ENCODE results near the gene EVI5. TPM values are rescaled to one million over a fixed set of nuclear protein-coding genes. Genes with fewer than 3 reads are reported as not detected.
"Not testable (repeated sequence)": the region's sequence is repeated elsewhere in the genome, so short reads cannot be mapped to it uniquely, and the experiment has no call there.

Gene EVI5
- total RNA-seq, 2 donors from 2014 or later: 33.0 to 37.7 TPM

- DNase-seq (no peak), ATAC-seq (no peak)
- intact Hi-C loops (cut with DNase I, micrococcal nuclease): no loop called here
Observed at GRCh38 chr1:92755541-92756461, 29.1 kb downstream of the EVI5 start.

DNA sequence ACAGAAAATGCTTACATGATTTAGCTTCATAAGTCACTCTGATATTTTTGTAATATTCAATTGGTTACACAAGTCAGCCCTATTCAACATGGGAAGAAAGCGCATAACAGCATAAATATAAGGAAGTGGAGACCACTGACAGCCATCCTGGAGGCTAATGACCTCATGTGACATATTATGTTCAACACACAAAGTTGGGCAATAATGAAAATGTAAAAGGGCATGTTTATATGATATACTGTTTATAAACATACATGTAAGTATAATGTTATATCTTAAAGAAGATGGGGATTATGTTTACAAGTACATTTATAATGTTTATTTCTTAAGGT lies 30.2 kb downstream of the EVI5 start:
- intact Hi-C loops (cut with DNase I, micrococcal nuclease): loop anchor here in 1 of 2 donors (5.0 kb wide), 1 partner anchor 63 kb away; no protein-coding TSS in a partner anchor
- DNase-seq: no peak
- no peak for ATAC-seq

- intact Hi-C loops (cut with DNase I, micrococcal nuclease): loop anchor here in 1 of 2 donors (5.0 kb wide), 1 partner anchor 63 kb away; no protein-coding TSS in a partner anchor
- DNase-seq (no peak), ATAC-seq (no peak)
Observed at GRCh38 chr1:92754000-92754718, 30.7 kb downstream of the EVI5 start.

GRCh38 chr1:92752719-92753118 lies 32.2 kb downstream of the EVI5 start:
- ATAC-seq: no peak
- intact Hi-C loops (cut with DNase I, micrococcal nuclease): loop anchor here in 1 of 2 donors (5.0 kb wide), 1 partner anchor 65 kb away; no protein-coding TSS in a partner anchor
- DNase-seq: no peak

DNA sequence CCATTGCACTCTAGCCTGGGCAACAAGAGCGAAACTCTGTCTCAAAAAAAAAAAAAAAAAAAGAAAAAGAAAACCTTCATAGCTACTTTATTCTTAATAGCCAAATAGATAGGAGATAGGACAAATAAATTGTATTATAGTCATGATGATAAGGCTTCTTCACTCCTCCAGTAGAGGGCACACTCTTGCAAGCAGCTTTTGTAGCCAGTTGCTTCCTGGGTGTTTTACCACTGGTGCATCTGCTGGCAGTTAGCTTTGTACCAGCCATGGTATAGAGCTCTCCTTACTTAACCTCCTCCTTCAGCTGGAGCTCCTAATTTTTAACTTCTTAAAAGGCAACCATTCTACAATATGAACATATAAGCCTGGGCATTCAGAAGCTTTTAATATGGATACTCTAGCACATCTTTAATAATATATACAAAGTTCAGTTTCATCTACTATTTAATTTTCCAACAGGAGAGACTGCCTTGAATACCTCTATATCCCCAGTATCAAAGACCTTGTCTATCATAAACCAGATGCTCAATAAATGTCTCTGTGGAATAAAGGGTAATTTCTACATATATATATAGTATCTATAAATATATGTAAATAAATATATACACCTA lies 35.8 kb downstream of the EVI5 start:
- DNase-seq (peak; percentile 28 to 40), ATAC-seq (peak; percentile 95)
- intact Hi-C loops (cut with DNase I, micrococcal nuclease): no loop called here

DNA sequence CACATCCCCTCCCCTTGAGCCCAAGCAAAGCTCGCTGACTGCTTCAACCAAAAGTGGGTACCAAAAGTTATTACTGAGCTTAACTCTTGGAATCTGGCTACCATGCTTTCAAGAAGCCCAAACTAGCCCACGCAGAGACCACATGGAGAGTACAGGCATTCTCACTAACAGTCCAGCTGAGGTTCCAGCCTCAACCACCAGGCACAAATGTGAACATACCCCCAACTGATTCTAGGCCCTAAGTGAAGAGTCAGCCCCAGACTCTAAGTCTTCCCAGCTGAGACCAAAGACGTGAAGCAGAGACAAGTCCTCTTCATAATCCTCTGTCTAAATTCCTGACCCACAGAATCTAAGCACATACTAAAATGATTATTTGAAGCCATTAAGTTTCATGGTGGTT lies 36.8 kb downstream of the EVI5 start:
- intact Hi-C loops (cut with DNase I, micrococcal nuclease): no loop called here

DNA sequence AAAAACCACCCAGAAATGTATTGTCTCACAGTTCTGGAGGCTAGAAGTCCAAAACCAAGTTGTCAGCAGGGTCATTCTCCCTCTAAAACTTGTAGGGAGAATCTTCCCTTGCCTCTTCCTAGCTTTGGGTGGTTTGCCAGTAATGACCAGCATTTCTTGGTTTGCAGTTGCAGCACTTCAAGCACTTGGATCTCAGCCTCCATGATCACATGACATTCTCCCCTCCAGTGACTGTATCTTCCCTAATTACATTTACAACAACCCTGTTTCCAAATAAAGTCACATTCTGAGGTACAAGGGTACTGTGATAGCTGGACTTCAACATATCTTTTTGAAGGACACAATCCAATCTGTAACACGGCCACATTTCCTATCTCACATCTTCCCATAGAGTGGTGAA lies 37.2 kb downstream of the EVI5 start:
- ATAC-seq (no peak), DNase-seq (no peak)
- intact Hi-C loops (cut with DNase I, micrococcal nuclease): no loop called here

More for the DNA sequence above, 36.8 kb downstream of the EVI5 start:
- no peak for ATAC-seq
- no peak for DNase-seq

DNA sequence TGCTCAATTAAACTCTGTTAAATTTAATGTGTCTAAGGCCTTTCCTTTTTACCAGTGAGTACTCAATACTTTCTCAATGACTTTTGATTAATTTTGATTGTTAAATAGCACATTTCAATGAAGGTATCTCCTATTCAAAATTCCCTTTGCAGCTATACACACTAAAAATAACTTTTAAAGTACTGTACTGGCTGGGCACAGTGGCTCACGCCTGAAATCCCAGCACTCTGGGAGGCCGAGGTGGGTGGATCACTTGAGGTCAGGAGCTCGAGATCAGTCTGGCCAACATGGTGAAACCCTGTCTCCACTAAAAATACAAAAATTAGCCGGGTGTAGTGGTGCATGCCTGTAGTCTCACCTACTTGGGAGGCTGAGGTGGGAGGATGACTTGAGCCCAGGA lies 38.7 kb downstream of the EVI5 start:
- DNase-seq; ATAC-seq; intact Hi-C loops (cut with DNase I, micrococcal nuclease): not testable (repeated sequence)

DNA sequence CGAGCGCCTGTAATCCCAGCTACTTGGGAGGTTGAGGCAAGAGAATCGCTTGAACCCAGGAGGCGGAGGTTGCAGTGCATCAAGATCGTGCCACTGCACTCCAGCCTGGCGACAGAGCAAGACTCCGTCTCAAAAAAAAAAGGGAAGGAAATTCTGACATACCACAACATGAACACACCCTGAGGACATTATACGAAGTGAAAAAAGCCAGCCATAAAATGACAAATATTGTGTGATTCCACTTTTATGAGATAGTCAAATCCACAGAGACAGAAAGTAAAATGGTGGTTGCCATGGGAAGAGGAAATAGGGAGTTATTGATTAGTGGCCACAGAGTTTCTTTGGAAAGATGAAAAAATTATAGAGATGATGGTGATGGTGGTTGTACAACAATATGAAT lies 41.7 kb downstream of the EVI5 start:
- DNase-seq (no peak), ATAC-seq (no peak)
- intact Hi-C loops (cut with DNase I, micrococcal nuclease): no loop called here

DNA sequence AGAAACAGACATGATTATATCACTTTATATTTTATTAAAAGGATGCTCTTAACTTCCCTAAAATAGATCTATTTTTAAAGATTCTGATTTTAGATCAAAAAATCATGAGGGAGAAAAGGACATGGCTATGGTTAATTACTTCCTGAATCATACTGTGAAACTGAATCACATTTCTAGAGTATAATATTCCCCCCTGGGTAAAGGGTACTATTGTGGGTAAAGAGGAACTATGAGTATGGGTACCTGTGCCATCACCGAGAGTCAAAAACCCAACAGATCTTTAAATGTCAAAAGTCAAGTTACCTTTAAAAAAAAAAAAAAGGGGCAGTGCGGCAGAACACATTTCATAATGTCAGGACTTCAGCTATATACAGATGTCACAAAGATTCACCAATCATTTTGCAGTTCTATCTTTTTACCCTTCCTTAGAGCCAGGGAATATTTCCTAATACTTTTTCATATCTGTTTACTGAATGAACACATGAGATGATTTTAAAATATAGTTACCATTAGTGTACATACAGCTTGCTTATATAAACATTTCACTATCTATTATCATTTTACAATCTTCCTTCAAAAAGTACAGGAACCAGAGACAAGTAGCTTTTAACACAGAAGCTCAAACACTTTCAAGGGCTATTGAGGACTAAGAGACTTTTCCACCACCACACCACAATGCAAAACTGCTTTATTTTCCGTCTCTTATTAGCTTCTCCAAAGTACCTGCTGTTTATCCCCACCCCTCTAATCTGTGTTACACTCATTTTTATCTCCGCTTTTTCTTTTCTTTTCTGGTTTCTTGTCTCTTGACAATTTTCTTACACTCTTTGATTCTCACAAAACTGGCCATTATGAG lies 45.0 kb downstream of the EVI5 start:
- DNase-seq (no peak), ATAC-seq (no peak)
- intact Hi-C loops (cut with DNase I, micrococcal nuclease): no loop called here

DNA sequence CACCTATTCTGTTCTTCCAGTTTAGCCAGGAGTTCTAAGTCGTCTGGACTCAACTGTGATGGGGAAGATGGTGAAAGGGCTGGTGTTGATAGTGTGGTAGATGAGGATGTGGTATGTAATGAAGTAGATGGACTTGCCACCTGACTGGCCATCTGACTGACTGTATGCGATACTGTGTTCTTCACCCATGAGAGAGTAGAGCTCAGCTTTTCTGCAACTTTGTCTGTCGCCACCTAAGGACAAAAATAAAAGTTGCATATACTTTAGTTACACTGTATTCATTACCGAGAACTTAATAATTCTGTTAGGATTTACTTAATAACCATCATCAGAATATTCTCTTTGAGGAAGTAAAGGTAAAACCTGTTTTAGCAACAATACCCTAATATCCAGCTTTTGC lies 48.5 kb downstream of the EVI5 start:
- no peak for DNase-seq
- intact Hi-C loops (cut with DNase I, micrococcal nuclease): no loop called here
- no peak for ATAC-seq

- intact Hi-C loops (cut with DNase I, micrococcal nuclease): no loop called here
- DNase-seq (no peak), ATAC-seq (no peak)
Observed at GRCh38 chr1:92730476-92730875, 54.4 kb downstream of the EVI5 start.

DNA sequence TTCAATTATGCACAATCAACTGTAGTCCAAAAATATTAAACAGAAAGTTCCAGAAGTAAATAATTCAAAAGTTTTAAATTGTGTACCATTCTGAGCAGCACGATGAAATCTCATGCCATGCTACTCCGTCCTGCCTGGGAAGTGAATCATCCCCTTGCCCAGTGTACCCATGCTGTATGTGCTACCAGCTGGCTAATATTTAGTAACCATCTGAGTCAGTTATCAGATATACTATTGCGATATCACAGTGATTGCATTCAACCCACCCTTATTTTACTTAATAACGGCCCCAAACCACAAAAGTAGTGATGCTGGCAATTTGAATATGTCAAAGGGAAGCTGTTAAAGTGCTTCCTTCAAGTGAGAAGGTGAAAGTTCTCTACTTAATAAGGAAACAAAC lies 56.2 kb downstream of the EVI5 start:
- DNase-seq (no peak), ATAC-seq (no peak)
- intact Hi-C loops (cut with DNase I, micrococcal nuclease): no loop called here

GRCh38 chr1:92723713-92724112 lies 61.2 kb downstream of the EVI5 start:
- ATAC-seq; intact Hi-C loops (cut with DNase I, micrococcal nuclease); DNase-seq: not testable (repeated sequence)

DNA sequence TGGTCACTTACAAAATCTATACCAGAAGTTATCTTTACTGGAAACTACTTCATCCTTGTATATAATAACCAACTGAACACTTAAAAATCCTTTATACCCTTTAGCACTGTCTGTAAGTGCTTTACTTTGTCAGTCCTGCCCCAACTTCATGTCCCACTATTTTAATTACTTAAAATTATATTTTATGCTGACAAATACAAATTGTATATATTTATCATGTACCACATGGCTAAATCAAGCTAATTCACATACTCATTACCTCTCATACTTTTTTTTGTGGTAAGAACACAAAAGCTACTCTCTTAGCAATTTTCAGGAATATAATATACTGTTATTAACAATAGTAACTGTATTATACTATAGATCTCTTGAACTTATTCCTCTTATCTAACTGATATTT lies 63.0 kb downstream of the EVI5 start:
- DNase-seq: no peak
- intact Hi-C loops (cut with DNase I, micrococcal nuclease): no loop called here
- ATAC-seq: no peak

- DNase-seq; ATAC-seq; intact Hi-C loops (cut with DNase I, micrococcal nuclease): not testable (repeated sequence)
Observed at GRCh38 chr1:92721157-92721556, 63.8 kb downstream of the EVI5 start.

- DNase-seq; intact Hi-C loops (cut with DNase I, micrococcal nuclease); ATAC-seq: not testable (repeated sequence)
Observed at GRCh38 chr1:92715476-92715951, 69.4 kb downstream of the EVI5 start.

DNA sequence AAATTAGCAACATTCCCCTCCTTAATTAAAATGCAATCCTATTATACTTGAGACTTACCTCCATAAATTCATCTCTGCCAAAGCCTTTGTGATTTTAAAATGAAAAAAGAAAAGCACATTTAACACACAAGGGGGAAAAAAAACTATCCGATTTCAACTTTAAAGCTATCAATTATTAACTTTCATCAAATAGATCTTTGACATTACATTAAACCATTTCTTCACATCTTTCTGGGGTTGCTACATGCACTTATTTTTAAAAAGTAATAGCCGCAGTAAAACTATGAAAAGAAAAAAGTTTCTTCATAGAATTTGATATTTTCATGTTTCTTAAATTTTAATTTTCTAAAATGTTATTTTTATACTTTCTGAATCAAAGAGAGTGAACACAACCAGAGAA lies 71.0 kb downstream of the EVI5 start:
- DNase-seq: no peak
- ATAC-seq: no peak

More for the DNA sequence above, 71.0 kb downstream of the EVI5 start:
- intact Hi-C loops (cut with DNase I, micrococcal nuclease): no loop called here
